ENCODE results near the gene PC.
A peak's percentile ranks its signal among the peaks of the same experiment; 100 is the strongest.

The PC gene

GRCh38 chr11:66864924-66865697 lies 93.1 kb downstream of the PC start:
- no peak for DNase-seq

- DNase-seq = no peak
These were observed 93.8 kb downstream of the PC start for GRCh38 chr11:66864172-66864901.

- no peak for DNase-seq
These were observed 94.6 kb downstream of the PC start for GRCh38 chr11:66863428-66864125.

GRCh38 chr11:66862559-66863037 lies 95.6 kb downstream of the PC start:
- no peak for DNase-seq

- no peak for DNase-seq
These were observed 96.2 kb downstream of the PC start for GRCh38 chr11:66861774-66862558.

- no peak for DNase-seq
These were observed 97.0 kb downstream of the PC start for GRCh38 chr11:66861038-66861773.

GRCh38 chr11:66860449-66860831 lies 97.7 kb downstream of the PC start:
- DNase-seq = no peak

- DNase-seq = no peak
These were observed 98.3 kb downstream of the PC start for GRCh38 chr11:66859686-66860448.

- no peak for DNase-seq
These were observed 99.1 kb downstream of the PC start for GRCh38 chr11:66858939-66859685.

GRCh38 chr11:66858186-66858938 lies 99.8 kb downstream of the PC start:
- no peak for DNase-seq

GRCh38 chr11:66857927-66858185 lies 100.3 kb downstream of the PC start:
- no peak for DNase-seq

- no peak for DNase-seq
These were observed 100.8 kb downstream of the PC start for GRCh38 chr11:66857234-66857926.

- no peak for DNase-seq
These were observed 101.5 kb downstream of the PC start, which contains the start of gene LRFN4 for GRCh38 chr11:66856496-66857233. Gene LRFN4 (plus strand): TSS chr11:66857064. CDS start chr11:66857745, 681 bp downstream.

GRCh38 chr11:66855574-66856495 lies 102.3 kb downstream of the PC start:
- peak; percentile 85 for DNase-seq

- DNase-seq = no peak
These were observed 103.4 kb downstream of the PC start for GRCh38 chr11:66854729-66855211.

GRCh38 chr11:66854231-66854661 lies 103.9 kb downstream of the PC start:
- DNase-seq = no peak

Data from activated naive CD4-positive, alpha-beta T cell treated with Interleukin-2 at 50 U/mL for 16 hours (primary cell).